Astrocyte (in vitro differentiated cells and primary cell): ENCODE results near the gene PRKG1. TPM values are rescaled to one million over a fixed set of nuclear protein-coding genes. Genes with fewer than 3 reads are reported as not detected.
A peak's percentile ranks its signal among the peaks of the same experiment; 100 is the strongest.

Source experiments
- DNase-seq: peaks from one replicate; pipeline ENCODE4 v3.0.0-alpha.2; 2010; ENCODE audit warnings: low read depth
- FAIRE-seq: peaks from 2 replicates; lab custom pipeline; 2011; peaks lifted over from hg19 to GRCh38; lab: Jason Lieb, UNC
- H2AFZ ChIP-seq: 2 replicates; pipeline ENCODE4 v1.6.0; 2012; ENCODE audit warnings: low read depth, low read length, inconsistent platforms
- H3K27ac ChIP-seq: 2 replicates; pipeline ENCODE4 v1.5.1; 2011; ENCODE audit warnings: low read depth, low read length, inconsistent platforms
- H3K27me3 ChIP-seq: 2 replicates; pipeline ENCODE4 v1.6.0; 2011; ENCODE audit warnings: low read length, inconsistent platforms; ENCODE audit not compliant: insufficient read depth
- H3K36me3 ChIP-seq: 2 replicates; pipeline ENCODE4 v1.5.1; 2011; ENCODE audit warnings: low read length, inconsistent platforms; ENCODE audit not compliant: insufficient read depth
- H3K4me1 ChIP-seq: 2 replicates; pipeline ENCODE4 v1.5.1; 2011; ENCODE audit warnings: low read length, inconsistent platforms; ENCODE audit not compliant: insufficient read depth
- H3K4me2 ChIP-seq: 2 replicates; pipeline ENCODE4 v1.6.0; 2012; ENCODE audit warnings: low read length, inconsistent platforms
- H3K4me3 ChIP-seq: 2 replicates; pipeline ENCODE4 v1.5.1; 2011; ENCODE audit warnings: low read depth, mild to moderate bottlenecking, low read length, inconsistent platforms; ENCODE audit not compliant: insufficient read depth
- H3K79me2 ChIP-seq: 2 replicates; pipeline ENCODE4 v1.6.0; 2012; ENCODE audit warnings: mild to moderate bottlenecking, low read length, inconsistent platforms; ENCODE audit not compliant: insufficient read depth
- H3K9ac ChIP-seq: 2 replicates; pipeline ENCODE4 v1.6.0; 2012; ENCODE audit warnings: mild to moderate bottlenecking, low read length, inconsistent platforms
- H3K9me3 ChIP-seq: 2 replicates; pipeline ENCODE4 v1.5.1; 2012; ENCODE audit warnings: low read depth, mild to moderate bottlenecking, low read length, inconsistent platforms; ENCODE audit not compliant: insufficient read depth
- H4K20me1 ChIP-seq: 2 replicates; pipeline ENCODE4 v1.6.0; 2012; ENCODE audit warnings: low read length, inconsistent platforms; ENCODE audit not compliant: insufficient read depth
- H3K27ac Mint-ChIP-seq: one replicate; pipeline ENCODE4 v1.8.0; 2021; ENCODE audit warnings: mild to moderate bottlenecking, mixed read lengths; ENCODE audit not compliant: unreplicated experiment
- H3K27me3 Mint-ChIP-seq: one replicate; pipeline ENCODE4 v1.8.0; 2021; ENCODE audit warnings: low read depth, mixed read lengths; ENCODE audit not compliant: unreplicated experiment
- H3K36me3 Mint-ChIP-seq: one replicate; pipeline ENCODE4 v1.8.0; 2021; ENCODE audit warnings: low read depth, mixed read lengths; ENCODE audit not compliant: unreplicated experiment
- H3K4me1 Mint-ChIP-seq: one replicate; pipeline ENCODE4 v1.8.0; 2021; ENCODE audit warnings: low read depth, mixed read lengths; ENCODE audit not compliant: unreplicated experiment
- H3K4me3 Mint-ChIP-seq: one replicate; pipeline ENCODE4 v1.8.0; 2021; ENCODE audit warnings: mild to moderate bottlenecking, moderate library complexity, mixed read lengths; ENCODE audit not compliant: unreplicated experiment
- H3K9me3 Mint-ChIP-seq: one replicate; pipeline ENCODE4 v1.8.0; 2021; ENCODE audit warnings: mild to moderate bottlenecking, mixed read lengths; ENCODE audit not compliant: unreplicated experiment
- EZH2 ChIP-seq: IDR thresholded peaks from 2 replicates; pipeline ENCODE4 v1.6.1; 2012; ENCODE audit warnings: mild to moderate bottlenecking, low read length, inconsistent platforms; ENCODE audit not compliant: insufficient read depth
- total RNA-seq: library from RNA; stranded (reverse); gene quantifications from 2 replicates; pipeline ENCODE4 v1.2.1, GENCODE V29; 2021
- TF ChIP-seq, protein P1 (sequence below): IDR thresholded peaks from 2 replicates; pipeline ENCODE4 v1.5.1; 2011; ENCODE audit warnings: low read depth, mild to moderate bottlenecking, inconsistent platforms, low read length, moderate library complexity; ENCODE audit not compliant: insufficient read depth

Gene PRKG1
- total RNA-seq, 1 donor from 2014 or later: 3.1 TPM

DNA sequence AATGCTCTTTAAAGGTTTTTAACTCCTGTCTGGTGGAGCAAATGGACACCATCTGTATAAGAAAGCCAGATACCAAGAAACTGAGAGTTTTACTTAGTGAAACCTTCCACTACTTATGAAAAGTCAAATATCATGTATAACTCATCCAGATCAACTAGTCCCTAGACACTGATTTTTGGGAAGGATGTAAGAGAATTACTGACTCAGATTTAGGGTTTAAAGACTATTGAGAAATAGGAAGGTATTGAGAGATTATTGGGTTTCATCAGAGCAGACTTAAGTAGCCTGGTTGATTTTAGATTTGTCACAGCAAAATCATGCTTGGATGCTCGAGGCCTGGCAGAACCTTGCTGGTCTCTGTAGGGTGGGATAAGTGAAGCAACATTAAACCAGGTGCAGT lies 622.0 kb downstream of the PRKG1 start:
- H3K4me3 Mint-ChIP-seq: no peak overlapping the region

GRCh38 chr10:51698473-51699063 lies 624.3 kb downstream of the PRKG1 start:
- H3K4me3 Mint-ChIP-seq: peak overlapping the region; percentile 100

More for the DNA sequence above, 622.0 kb downstream of the PRKG1 start:
- FAIRE-seq (no peak), DNase-seq (no peak)
- Histone ChIP-seq H3K36me3 (no peaks in the 10 kb centered on the region), H2AFZ (no peak overlapping the region), H3K27ac (no peak overlapping the region), H3K27me3 (no peaks in the 10 kb centered on the region), H3K9ac (no peak overlapping the region), H3K9me3 (no peaks in the 10 kb centered on the region), H3K79me2 (peaks cover 31% of the 10 kb centered on the region), H3K4me2 (no peak overlapping the region), H3K4me3 (no peak overlapping the region), H4K20me1 (peaks cover 20% of the 10 kb centered on the region), H3K4me1 (peaks cover 19% of the 10 kb centered on the region)
- Mint-ChIP-seq H3K9me3 (no peaks in the 10 kb centered on the region), H3K27me3 (no peaks in the 10 kb centered on the region), H3K4me1 (peaks cover 20% of the 10 kb centered on the region), H3K36me3 (peaks cover 2% of the 10 kb centered on the region), H3K27ac (no peak overlapping the region)
- TF ChIP-seq EZH2: no peak
- TF ChIP-seq, protein P1, sequence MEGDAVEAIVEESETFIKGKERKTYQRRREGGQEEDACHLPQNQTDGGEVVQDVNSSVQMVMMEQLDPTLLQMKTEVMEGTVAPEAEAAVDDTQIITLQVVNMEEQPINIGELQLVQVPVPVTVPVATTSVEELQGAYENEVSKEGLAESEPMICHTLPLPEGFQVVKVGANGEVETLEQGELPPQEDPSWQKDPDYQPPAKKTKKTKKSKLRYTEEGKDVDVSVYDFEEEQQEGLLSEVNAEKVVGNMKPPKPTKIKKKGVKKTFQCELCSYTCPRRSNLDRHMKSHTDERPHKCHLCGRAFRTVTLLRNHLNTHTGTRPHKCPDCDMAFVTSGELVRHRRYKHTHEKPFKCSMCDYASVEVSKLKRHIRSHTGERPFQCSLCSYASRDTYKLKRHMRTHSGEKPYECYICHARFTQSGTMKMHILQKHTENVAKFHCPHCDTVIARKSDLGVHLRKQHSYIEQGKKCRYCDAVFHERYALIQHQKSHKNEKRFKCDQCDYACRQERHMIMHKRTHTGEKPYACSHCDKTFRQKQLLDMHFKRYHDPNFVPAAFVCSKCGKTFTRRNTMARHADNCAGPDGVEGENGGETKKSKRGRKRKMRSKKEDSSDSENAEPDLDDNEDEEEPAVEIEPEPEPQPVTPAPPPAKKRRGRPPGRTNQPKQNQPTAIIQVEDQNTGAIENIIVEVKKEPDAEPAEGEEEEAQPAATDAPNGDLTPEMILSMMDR: no peak

More at GRCh38 chr10:51698473-51699063, 624.3 kb downstream of the PRKG1 start:
- H3K27ac ChIP-seq: peak overlapping the region; percentile 100
- no peaks in the 10 kb centered on the region for H3K9me3 Mint-ChIP-seq
- H3K4me1 Mint-ChIP-seq: peaks cover 20% of the 10 kb centered on the region
- peak overlapping the region; percentile 99 for H2AFZ ChIP-seq
- no peaks in the 10 kb centered on the region for H3K27me3 ChIP-seq
- DNase-seq: no peak
- peaks cover 31% of the 10 kb centered on the region for H3K79me2 ChIP-seq
- H3K4me1 ChIP-seq: peaks cover 19% of the 10 kb centered on the region
- H3K36me3 ChIP-seq: no peaks in the 10 kb centered on the region
- peak overlapping the region; percentile 97 for H3K9ac ChIP-seq
- peaks cover 20% of the 10 kb centered on the region for H4K20me1 ChIP-seq
- FAIRE-seq: no peak
- H3K27me3 Mint-ChIP-seq: no peaks in the 10 kb centered on the region
- no peak for TF ChIP-seq EZH2
- TF ChIP-seq, protein P1: no peak
- H3K9me3 ChIP-seq: no peaks in the 10 kb centered on the region
- peak overlapping the region; percentile 100 for H3K27ac Mint-ChIP-seq
- peak overlapping the region; percentile 96 for H3K4me2 ChIP-seq
- peak overlapping the region; percentile 97 for H3K4me3 ChIP-seq
- peaks cover 2% of the 10 kb centered on the region for H3K36me3 Mint-ChIP-seq
